Activated CD8-positive, alpha-beta T cell treated with anti-CD3 and anti-CD28 coated beads for 36 hours (primary cell): Measurements from ENCODE around the gene ANGPTL1. TPM values are rescaled to one million over a fixed set of nuclear protein-coding genes. Genes with fewer than 3 reads are reported as not detected.

ENCODE experiments used
- ATAC-seq: fragments of 200-7000 bp; cut with Tn5 transposase; one replicate; pipeline ENCODE4 v1.10.0; 2021; ENCODE audit warnings: mild to moderate bottlenecking, moderate library complexity
- CTCF ChIA-PET: fragments of 350-600 bp; sonication (Branson Sonifier 250); formaldehyde crosslinking; loops from one replicate; lab custom pipeline; 2021; ENCODE audit warnings: antibody characterized with exemption; lab: Charles Lee
- POLR2A ChIA-PET: fragments of 350-600 bp; sonication (Branson Sonifier 250); formaldehyde crosslinking; loops from one replicate; lab custom pipeline; 2021; ENCODE audit warnings: antibody characterized with exemption; lab: Charles Lee
- DNase-seq: peaks from one replicate; pipeline ENCODE4 v3.0.0-alpha.2; 2020
- H3K27ac Mint-ChIP-seq: one replicate; pipeline ENCODE4 v1.8.0; 2021; ENCODE audit warnings: mild to moderate bottlenecking, mixed read lengths
- H3K27me3 Mint-ChIP-seq: one replicate; pipeline ENCODE4 v1.8.0; 2021; ENCODE audit warnings: mixed read lengths
- H3K36me3 Mint-ChIP-seq: one replicate; pipeline ENCODE4 v1.8.0; 2021; ENCODE audit warnings: low read depth, mixed read lengths
- H3K4me1 Mint-ChIP-seq: one replicate; pipeline ENCODE4 v1.8.0; 2021; ENCODE audit warnings: low read depth, mixed read lengths
- H3K4me3 Mint-ChIP-seq: one replicate; pipeline ENCODE4 v1.8.0; 2021; ENCODE audit warnings: mild to moderate bottlenecking, moderate library complexity, mixed read lengths
- H3K9me3 Mint-ChIP-seq: one replicate; pipeline ENCODE4 v1.8.0; 2021; ENCODE audit warnings: mixed read lengths
- intact Hi-C: fragments of 100-400 bp; cut with micrococcal nuclease; formaldehyde crosslinking; loops from one replicate; pipeline ENCODE4 v1.10.0; 2022
- total RNA-seq, 2 experiments: library from RNA; stranded (reverse); gene quantifications; one replicate each; pipeline ENCODE4 v1.2.3, GENCODE V29; 2021
- TF ChIP-seq, protein P1 (sequence below): fragments of 200-600 bp; IDR thresholded peaks from one replicate; pipeline ENCODE4 v1.8.0; 2022; ENCODE audit warnings: antibody characterized with exemption, mild to moderate bottlenecking

ANGPTL1 gene
- total RNA-seq, 2 experiments from 2014 or later, result not detected

DNA sequence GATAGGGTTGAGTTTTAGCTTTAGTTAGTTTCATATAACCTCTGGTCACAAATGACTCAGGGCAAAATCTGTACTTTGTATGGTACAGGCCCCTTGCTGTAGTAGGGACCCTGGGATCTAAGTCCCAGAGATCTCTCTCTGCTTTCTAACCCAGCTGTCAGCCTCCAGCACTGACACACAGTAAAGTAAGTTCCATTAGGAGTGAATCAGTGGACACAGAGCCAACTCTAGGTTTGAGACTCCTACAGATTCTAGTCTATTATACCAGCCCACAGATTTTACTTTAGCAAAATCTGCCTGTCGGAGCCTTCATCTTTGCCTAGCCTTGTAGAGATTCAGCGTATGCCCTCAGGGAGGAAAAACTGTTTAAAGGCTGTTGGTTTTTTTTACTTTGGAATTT, 52.5 kb downstream of the ANGPTL1 start:
- peaks cover 8% of the 10 kb centered on the region for H3K36me3 Mint-ChIP-seq
- no peaks in the 10 kb centered on the region for H3K9me3 Mint-ChIP-seq
- CTCF ChIA-PET, result interaction anchor here (2.2 kb wide), 1 partner anchor 184 kb away, joined by 6 read pairs; no protein-coding TSS in a partner anchor
- TF ChIP-seq, protein P1, sequence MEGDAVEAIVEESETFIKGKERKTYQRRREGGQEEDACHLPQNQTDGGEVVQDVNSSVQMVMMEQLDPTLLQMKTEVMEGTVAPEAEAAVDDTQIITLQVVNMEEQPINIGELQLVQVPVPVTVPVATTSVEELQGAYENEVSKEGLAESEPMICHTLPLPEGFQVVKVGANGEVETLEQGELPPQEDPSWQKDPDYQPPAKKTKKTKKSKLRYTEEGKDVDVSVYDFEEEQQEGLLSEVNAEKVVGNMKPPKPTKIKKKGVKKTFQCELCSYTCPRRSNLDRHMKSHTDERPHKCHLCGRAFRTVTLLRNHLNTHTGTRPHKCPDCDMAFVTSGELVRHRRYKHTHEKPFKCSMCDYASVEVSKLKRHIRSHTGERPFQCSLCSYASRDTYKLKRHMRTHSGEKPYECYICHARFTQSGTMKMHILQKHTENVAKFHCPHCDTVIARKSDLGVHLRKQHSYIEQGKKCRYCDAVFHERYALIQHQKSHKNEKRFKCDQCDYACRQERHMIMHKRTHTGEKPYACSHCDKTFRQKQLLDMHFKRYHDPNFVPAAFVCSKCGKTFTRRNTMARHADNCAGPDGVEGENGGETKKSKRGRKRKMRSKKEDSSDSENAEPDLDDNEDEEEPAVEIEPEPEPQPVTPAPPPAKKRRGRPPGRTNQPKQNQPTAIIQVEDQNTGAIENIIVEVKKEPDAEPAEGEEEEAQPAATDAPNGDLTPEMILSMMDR, result no peak
- no peaks in the 10 kb centered on the region for H3K27me3 Mint-ChIP-seq
- peaks cover 8% of the 10 kb centered on the region for H3K4me1 Mint-ChIP-seq
- intact Hi-C loops, result no loop called here
- POLR2A ChIA-PET, result no interaction called here
- no peak for ATAC-seq
- no peak overlapping the region for H3K4me3 Mint-ChIP-seq
- H3K27ac Mint-ChIP-seq, result no peak overlapping the region
- DNase-seq, result no peak

DNA sequence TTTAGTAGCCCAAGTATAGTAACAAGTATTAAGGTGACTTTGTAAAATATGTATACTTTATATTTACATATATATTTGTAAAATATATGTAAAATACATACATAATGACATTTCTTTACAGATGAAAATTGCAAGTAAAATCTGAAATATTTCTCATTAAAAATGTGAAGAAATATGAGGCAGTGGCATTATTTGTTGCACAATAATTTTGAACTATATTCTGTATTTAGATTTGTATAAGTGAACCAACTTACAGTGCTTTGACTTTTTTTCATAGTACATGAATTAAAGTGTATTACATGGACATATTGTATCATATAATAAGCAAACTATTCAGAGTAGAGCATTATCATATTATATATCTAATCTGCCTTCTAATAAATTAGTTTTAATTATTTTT, 60.3 kb downstream of the ANGPTL1 start:
- no peaks in the 10 kb centered on the region for H3K27me3 Mint-ChIP-seq
- intact Hi-C loops, result no loop called here
- no peak overlapping the region for H3K4me3 Mint-ChIP-seq
- peaks cover 4% of the 10 kb centered on the region for H3K36me3 Mint-ChIP-seq
- ATAC-seq, result no peak
- H3K27ac Mint-ChIP-seq, result no peak overlapping the region
- H3K9me3 Mint-ChIP-seq, result no peaks in the 10 kb centered on the region
- POLR2A ChIA-PET, result interaction anchor here (0.6 kb wide), 1 partner anchor 46 kb away, joined by 3 read pairs; no protein-coding TSS in a partner anchor
- CTCF ChIA-PET, result interaction anchor here (4.0 kb wide), 1 partner anchor 192 kb away, joined by 23 read pairs; no protein-coding TSS in a partner anchor
- TF ChIP-seq, protein P1, result no peak
- H3K4me1 Mint-ChIP-seq, result no peaks in the 10 kb centered on the region
- DNase-seq, result no peak

DNA sequence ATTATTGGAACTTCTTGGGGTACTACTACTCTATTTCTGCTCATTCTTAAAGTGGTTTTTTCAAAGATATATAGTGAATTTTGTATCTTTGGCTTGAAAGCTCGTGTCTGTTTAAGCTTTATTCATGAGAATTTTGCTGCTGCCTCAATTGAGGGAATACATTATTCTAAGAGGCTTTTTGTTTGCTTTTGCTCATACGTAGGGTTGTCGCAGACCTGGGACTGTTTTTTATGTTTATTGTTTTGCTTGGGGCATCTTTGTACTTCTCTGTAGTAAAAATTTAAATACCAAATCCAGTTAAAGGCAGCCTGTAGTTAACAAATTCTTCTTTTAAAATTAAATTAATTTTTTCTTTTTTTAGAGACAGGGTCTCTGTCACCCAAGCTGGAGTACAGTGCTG, 62.3 kb downstream of the ANGPTL1 start:
- TF ChIP-seq, protein P1, result no peak
- peaks cover 1% of the 10 kb centered on the region for H3K9me3 Mint-ChIP-seq
- ATAC-seq (no peak), DNase-seq (no peak)
- intact Hi-C loops, result no loop called here
- H3K4me1 Mint-ChIP-seq, result no peaks in the 10 kb centered on the region
- no peak overlapping the region for H3K4me3 Mint-ChIP-seq
- CTCF ChIA-PET, result interaction anchor here (1.5 kb wide), 1 partner anchor 9 kb away, joined by 3 read pairs; no protein-coding TSS in a partner anchor
- no peaks in the 10 kb centered on the region for H3K36me3 Mint-ChIP-seq
- H3K27me3 Mint-ChIP-seq, result no peaks in the 10 kb centered on the region
- H3K27ac Mint-ChIP-seq, result no peak overlapping the region
- POLR2A ChIA-PET, result interaction anchor here (0.6 kb wide), 1 partner anchor 255 kb away, joined by 3 read pairs; no protein-coding TSS in a partner anchor

DNA sequence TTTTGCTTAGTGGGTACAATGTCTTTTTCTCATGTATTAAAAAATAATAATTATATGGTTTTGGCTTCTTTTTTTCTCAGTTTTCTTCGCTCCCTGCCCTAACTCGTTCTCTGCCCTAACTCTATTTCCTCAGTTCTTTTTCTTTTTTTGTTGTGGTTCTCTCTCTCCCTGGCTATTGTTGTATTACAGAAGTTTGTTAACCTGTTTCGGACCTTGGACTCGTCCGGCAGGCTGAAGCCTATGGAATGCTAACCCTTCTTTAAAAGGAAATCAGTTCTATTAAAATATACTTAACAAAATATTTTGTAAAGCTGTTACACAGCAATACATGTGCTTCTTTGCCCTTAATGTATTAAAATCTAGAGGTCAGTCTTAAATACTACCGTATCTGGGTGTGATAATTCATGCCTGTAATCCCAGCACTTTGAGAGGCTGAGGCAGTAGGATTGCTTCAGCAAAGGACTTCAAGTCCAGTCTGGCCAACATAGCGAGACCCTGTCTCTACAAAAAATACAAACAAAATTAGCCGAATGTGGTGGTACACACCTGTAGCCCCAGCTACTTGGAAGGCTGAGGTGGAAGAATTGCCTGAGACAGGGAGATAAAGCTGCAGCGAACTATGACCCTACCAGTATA, 64.1 kb downstream of the ANGPTL1 start:
- H3K27me3 Mint-ChIP-seq, result no peaks in the 10 kb centered on the region
- no peak for ATAC-seq
- ChIA-PET CTCF (interaction anchor here (1.5 to 2.2 kb wide), 2 partner anchors 11 to 196 kb away, joined by 3 to 9 read pairs; no protein-coding TSS in a partner anchor), POLR2A (no interaction called here)
- no peak for DNase-seq
- no peaks in the 10 kb centered on the region for H3K36me3 Mint-ChIP-seq
- TF ChIP-seq, protein P1, result no peak
- H3K4me3 Mint-ChIP-seq, result no peak overlapping the region
- H3K27ac Mint-ChIP-seq, result no peak overlapping the region
- peaks cover 1% of the 10 kb centered on the region for H3K9me3 Mint-ChIP-seq
- no peaks in the 10 kb centered on the region for H3K4me1 Mint-ChIP-seq
- intact Hi-C loops, result no loop called here

DNA sequence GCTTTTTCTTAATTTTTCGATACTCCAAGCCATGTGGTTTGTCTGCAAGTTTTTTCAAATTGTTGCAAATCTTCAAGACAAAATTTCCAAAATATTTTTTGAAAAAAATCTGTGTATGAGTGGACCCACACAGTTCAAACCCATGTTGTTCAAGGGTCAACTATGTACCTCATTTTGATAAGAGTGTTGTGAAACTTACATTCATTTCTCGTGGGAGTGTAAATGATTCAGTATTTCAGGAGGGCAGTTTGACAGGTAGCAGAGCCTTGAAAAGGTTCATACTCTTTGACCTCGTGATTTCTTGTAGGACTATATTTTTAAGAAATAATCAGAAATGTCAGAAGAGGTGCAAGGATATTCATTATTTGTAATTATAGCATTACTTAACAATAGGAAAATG, 68.0 kb downstream of the ANGPTL1 start:
- no peaks in the 10 kb centered on the region for H3K4me1 Mint-ChIP-seq
- intact Hi-C loops, result no loop called here
- no peak overlapping the region for H3K4me3 Mint-ChIP-seq
- TF ChIP-seq, protein P1, result no peak
- ChIA-PET CTCF (interaction anchor here (1.2 kb wide), 1 partner anchor 15 kb away, joined by 3 read pairs; no protein-coding TSS in a partner anchor), POLR2A (no interaction called here)
- H3K27me3 Mint-ChIP-seq, result no peaks in the 10 kb centered on the region
- H3K9me3 Mint-ChIP-seq, result peaks cover 3% of the 10 kb centered on the region
- ATAC-seq (no peak), DNase-seq (no peak)
- H3K36me3 Mint-ChIP-seq, result peaks cover 6% of the 10 kb centered on the region
- H3K27ac Mint-ChIP-seq, result no peak overlapping the region
